ENCODE measurements around the gene TMPRSS9.

DNA sequence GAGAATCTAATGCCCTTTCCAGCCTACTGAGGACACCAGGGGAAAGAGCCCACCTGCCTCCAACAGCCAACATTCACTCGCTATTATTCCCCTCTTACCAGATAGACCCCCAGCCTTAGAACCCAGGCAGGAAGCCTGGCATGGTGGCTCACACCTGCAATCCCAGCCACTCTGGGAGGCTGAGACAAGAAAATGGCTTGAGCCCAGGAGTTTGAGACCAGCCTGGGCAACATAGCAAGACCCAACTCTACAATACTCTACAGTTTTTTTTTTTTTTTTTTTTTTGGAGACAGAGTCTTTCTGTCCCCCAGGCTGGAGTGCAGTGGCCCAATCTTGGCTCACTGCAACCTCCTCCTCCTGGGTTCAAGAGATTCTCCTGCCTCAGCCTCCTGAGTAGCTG, 100.2 kb downstream of the TMPRSS9 start:
- TF ChIP-seq POLR2A (IDR thresholded peaks at IDR 0.05) = no peak
- TF ChIP-seq, protein P1, sequence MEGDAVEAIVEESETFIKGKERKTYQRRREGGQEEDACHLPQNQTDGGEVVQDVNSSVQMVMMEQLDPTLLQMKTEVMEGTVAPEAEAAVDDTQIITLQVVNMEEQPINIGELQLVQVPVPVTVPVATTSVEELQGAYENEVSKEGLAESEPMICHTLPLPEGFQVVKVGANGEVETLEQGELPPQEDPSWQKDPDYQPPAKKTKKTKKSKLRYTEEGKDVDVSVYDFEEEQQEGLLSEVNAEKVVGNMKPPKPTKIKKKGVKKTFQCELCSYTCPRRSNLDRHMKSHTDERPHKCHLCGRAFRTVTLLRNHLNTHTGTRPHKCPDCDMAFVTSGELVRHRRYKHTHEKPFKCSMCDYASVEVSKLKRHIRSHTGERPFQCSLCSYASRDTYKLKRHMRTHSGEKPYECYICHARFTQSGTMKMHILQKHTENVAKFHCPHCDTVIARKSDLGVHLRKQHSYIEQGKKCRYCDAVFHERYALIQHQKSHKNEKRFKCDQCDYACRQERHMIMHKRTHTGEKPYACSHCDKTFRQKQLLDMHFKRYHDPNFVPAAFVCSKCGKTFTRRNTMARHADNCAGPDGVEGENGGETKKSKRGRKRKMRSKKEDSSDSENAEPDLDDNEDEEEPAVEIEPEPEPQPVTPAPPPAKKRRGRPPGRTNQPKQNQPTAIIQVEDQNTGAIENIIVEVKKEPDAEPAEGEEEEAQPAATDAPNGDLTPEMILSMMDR (IDR thresholded peaks at IDR 0.05) = no peak
